PC-3 (cell line): ENCODE measurements around the gene MVK.

Source experiments
- CTCF ChIP-seq: fragments of 300-600 bp; sonication (generic); conservative IDR thresholded peaks from 2 replicates; pipeline ENCODE4 v1.5.1; 2017; ENCODE audit warnings: antibody characterized with exemption, low read depth, mild to moderate bottlenecking, low read length
- EZH2phosphoT487 ChIP-seq: fragments of 300-600 bp; sonication (generic); IDR thresholded peaks from 2 replicates; pipeline ENCODE4 v1.6.1; 2018; ENCODE audit warnings: mild to moderate bottlenecking, antibody characterized with exemption, low read length, borderline replicate concordance

DNA sequence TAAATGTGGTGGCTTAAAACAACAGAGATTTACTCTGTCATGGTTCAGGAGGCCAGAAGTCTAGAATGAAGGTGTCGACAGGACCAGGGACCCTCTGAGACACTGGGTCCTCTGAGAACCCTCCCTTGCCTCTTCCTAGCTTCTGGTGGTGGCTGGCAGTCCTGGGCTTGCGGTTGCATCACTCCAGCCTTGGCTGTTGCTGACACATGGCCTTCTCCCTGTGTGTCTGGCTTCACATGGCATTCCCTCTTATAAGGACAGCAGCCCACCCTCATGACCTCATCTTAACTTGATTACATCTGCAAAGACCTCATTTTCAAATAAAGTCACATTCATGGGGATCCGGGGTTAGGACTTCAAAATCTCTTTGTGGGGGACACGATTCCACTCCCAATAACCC, 36.9 kb downstream of the MVK start:
- TF ChIP-seq EZH2phosphoT487 (no peak), CTCF (no peak)
